HG02623 (cell line): ENCODE results near the gene BNIP3.

Experiments used
- ATAC-seq: cut with Tn5 transposase; IDR thresholded peaks from one replicate; pipeline ENCODE4 v1.9.1; 2021; ENCODE audit warnings: moderate library complexity; ENCODE audit not compliant: unreplicated experiment

Gene BNIP3

GRCh38 chr10:131981429-131982184 lies at the start of gene BNIP3:
Gene BNIP3 (minus strand): TSS chr10:131981923. CDS start chr10:131981806, 117 bp downstream.
- ATAC-seq, result peak; percentile 88

DNA sequence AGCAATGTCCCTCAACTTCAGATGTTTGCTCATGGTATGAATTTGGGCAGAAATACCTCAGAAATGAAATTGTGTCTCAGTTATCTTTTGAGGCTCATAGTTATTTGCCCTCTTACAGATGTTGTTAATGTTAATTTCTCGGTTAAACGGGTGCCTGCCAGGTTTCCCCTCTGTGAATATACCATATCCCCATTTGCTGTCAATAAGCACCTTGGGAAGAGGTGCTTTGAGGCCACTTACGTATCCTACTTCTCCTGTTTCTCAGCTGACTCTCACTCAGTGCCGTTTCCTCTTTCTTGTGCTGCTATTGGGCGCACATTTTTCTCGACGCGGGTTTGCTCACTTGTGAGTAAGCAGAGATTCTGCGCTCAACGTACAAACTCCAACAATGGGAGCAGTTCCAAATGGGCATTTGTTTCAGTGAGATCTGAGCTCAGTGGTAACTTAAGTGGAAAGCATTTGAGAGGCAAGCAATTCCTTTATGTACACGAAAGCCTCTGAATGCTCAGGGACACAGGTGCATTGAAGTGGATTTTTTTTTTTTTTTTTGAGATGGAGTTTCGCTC lies 49.3 kb upstream of the BNIP3 start:
- ATAC-seq, result no peak

- no peak for ATAC-seq
Measured at GRCh38 chr10:132028706-132029105, 47.0 kb upstream of the BNIP3 start.

GRCh38 chr10:132027423-132027983 lies 45.8 kb upstream of the BNIP3 start:
- no peak for ATAC-seq

DNA sequence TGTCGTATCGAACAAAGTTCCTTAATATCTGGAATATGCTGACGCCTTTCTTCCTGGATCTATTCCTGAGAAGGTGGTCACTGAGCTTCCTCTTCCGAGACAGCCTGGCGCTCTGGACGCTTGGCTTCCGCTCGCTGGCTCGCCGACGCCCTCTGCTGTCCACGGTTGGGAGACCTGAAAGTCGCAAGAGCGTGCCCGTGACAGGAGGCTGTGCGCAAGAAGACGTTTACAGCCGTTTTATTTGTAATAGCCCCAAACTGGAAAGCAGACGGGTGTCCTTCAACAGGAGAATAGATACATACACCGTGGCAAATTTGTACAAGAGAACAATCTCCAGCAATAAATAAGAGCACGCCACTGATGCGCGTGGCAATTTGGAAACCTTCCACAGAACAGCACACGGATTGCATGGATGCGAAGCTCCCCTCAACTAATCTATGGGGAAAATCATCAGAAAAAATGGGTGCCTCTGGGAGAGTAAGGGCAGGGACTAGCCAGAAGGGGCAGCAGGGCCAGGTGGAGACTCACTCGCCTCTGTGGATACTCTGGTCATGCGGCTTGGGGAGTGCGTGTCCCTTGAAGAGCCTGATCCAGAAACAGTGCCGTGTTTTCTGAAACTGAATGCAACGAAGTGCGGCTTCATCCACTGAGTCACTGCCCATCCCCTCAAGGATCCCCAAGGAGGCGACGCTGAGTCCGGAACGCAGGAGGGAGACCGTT lies 41.5 kb upstream of the BNIP3 start:
- ATAC-seq, result no peak

DNA sequence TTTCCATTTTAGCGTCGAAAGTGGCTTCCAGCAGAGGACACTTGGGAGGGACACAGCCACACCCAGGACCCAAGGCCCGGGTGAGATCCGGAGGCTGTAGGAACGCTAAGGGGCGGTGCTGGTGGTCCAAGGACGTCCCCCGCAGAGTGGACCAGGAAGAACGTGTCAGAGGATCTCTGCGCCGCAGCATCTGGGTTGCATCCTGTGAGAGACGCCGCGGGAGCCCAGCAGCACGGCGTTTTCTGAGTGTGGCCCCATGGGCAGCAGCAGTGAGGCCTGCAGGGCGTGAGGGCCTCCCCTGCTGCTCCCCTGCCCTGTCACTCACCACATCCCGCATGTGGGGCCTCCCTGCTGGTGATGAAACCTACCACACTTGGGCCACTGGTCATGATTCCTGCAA lies 40.5 kb upstream of the BNIP3 start:
- ATAC-seq, result no peak

DNA sequence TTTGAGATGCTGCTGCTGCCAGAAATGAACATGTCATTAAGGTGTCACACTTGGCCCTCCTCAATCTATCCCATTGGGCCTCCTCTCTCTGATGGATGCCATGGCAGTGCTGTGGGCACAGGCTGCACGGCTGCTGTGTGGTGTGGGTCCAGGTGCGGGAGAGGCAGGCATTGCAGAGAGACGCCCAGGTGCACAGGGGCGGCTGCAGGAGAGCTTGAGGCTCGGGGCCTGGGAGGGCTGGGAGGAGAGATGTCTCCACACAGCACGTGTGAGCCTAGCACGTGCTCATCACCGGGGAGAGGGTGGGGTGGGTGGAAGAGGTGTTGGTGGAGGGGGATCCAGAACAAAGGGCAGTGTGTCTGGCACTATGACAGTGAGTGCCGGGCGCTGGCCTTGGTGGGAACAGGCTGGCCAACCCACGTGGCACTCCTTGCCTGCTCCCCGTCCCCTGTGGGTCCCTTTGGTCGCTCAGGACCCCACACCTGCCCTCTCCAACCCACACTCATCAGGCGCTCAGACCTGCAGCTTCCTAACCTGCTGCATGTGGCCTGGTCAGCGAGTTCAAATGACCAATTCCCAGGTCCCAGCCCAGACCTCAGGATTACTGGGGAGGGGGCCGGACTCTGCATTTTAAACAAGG lies 39.9 kb upstream of the BNIP3 start:
- ATAC-seq, result no peak

DNA sequence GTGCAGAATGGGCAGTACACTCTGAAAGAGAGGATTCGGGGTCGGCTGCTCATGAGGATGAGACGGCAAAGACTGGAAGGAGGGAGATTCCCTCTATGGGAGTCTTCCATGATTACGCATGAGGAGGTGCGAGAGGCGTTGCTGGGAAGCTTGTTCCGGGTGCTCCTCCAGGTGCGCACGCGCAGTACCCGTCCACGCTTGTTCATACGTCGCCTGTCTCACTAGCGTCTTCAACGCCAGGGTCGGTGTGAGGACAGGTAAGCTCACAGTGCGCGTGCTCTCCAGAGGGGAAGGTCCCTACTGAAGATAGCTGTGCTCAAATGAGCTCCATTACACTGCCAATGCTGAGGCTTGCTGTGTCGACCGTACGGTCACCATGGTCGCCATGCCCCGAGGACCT lies 39.3 kb upstream of the BNIP3 start:
- ATAC-seq, result no peak

DNA sequence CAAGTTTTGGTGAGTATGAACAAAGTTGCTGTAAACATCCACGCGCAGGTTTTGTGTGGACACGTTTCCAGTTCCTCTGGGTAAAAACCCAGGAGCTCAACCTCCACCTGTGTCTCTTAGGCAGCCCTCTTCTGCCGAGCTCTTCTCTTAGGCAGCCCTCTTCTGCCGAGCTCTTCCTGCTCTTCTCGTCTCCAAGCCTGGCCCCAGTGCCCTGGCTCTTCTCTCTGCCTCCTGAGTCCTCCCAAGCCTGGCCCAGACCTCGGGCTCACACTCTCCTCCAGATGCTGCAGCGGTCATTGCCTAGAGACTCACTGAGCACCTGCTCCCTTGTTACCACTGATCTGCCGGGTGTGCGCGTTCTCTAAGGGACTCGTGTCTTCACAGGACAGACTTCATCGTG lies 38.7 kb upstream of the BNIP3 start:
- no peak for ATAC-seq

GRCh38 chr10:132019366-132019765 lies 37.6 kb upstream of the BNIP3 start:
- no peak for ATAC-seq

DNA sequence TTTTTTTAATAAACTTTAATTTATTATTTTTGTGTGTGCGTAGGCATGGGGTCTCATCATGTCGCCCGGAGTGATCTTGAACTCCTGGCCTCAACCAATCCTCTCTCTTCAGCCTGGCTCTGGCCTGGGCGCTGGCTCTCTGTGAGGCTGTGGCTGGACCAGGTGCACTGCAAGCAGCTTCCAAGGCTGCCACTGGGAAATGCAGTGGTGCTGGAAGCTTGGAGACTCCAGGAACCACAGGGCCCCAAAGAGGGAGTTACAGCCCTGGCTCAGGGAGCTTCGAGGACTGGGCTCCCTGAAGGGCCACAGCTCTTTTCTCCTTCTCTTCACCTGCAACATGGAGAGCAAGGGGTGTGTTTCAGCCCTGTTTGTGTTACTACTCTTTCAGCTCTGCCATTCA lies 36.7 kb upstream of the BNIP3 start:
- no peak for ATAC-seq

- no peak for ATAC-seq
Measured at GRCh38 chr10:132016514-132016913, 34.8 kb upstream of the BNIP3 start.

GRCh38 chr10:132011445-132011844 lies 29.7 kb upstream of the BNIP3 start:
- no peak for ATAC-seq

- no peak for ATAC-seq
Measured at GRCh38 chr10:132011024-132011423, 29.3 kb upstream of the BNIP3 start.

DNA sequence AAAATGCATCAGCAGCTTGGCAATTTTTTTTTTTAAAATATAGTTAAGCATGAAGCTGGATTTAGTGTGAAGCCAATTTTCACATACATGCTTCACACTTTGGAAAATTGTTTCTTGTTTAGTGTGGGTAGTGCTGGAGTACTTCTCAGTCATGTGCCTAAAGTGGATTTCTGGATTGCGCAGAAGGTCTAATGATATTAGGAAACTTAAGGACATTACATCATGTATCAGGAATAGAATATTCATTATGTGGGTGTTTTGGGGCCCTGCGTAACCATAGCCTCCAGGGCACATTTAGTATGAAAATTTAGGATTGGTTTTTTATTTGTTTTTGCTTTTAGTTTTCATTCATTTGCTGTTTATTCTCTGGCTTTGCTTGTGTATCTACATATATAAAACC lies 28.8 kb upstream of the BNIP3 start:
- ATAC-seq, result no peak

GRCh38 chr10:132009575-132009974 lies 27.9 kb upstream of the BNIP3 start:
- ATAC-seq, result no peak

DNA sequence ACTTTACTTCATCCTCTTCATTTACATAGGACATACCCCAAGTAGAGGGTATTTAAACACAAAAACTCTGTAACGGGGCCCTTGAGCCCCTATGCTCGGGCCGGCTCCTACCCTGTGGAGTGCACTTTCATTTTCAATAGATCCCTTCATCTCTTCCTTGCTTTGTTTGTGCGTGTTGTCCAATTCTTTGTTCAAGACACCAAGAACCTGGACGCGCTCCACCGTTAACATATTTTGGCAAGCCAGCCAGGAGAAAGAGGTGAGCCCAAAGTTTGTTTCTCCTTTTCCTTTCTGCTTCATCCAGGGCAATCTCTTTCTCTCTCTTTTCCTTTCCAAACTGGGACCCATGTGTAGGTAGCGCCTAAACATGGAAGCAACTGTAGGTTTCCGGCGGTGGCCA lies 26.0 kb upstream of the BNIP3 start:
- no peak for ATAC-seq

GRCh38 chr10:132006966-132007365 lies 25.2 kb upstream of the BNIP3 start:
- no peak for ATAC-seq

- no peak for ATAC-seq
Measured at GRCh38 chr10:132005147-132005546, 23.4 kb upstream of the BNIP3 start.

- no peak for ATAC-seq
Measured at GRCh38 chr10:132004052-132004451, 22.3 kb upstream of the BNIP3 start.

- no peak for ATAC-seq
Measured at GRCh38 chr10:132003282-132003924, 21.7 kb upstream of the BNIP3 start.
